ACHN (cell line): ENCODE results near the gene CHST8.
A peak's percentile ranks its signal among the peaks of the same experiment; 100 is the strongest.

ENCODE experiments used
- DNase-seq: peaks from one replicate; pipeline ENCODE4 v3.0.0-alpha.2; 2015
- in situ Hi-C: cut with HindIII; loops from 2 replicates; pipeline ENCODE4 v1.10.0; 2017; ENCODE audit warnings: low sequenced_read_pairs, low pct_ligation_motif_present, low pct_unique_long_range_greater_than_20kb

Gene CHST8

GRCh38 chr19:33781415-33781935, 159.7 kb downstream of the CHST8 start:
- in situ Hi-C loops: no loop called here

DNA sequence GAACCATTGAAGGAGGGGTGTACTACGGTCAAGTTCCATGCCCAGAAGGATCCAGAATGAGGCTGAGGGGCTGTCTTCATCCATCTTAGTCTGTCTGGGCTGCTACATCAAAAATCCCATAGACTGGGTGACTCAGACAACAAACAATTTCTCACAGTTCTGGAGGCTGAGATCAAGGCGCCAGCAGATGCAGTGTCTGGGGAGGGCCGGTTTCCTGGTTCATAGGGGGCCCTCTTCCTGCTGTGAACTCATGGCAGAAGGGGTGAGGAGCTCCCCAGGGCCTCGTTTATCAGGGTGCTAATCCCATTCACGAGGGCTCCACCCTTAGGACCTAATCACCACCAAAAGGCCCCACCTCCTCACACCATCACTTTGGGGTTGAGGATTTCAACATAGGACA, 160.2 kb downstream of the CHST8 start:
- in situ Hi-C loops: no loop called here

More at GRCh38 chr19:33781415-33781935, 159.7 kb downstream of the CHST8 start:
- DNase-seq: no peak

GRCh38 chr19:33784432-33784831, 162.7 kb downstream of the CHST8 start:
- in situ Hi-C loops: no loop called here
- DNase-seq: no peak

More for the DNA sequence above, 160.2 kb downstream of the CHST8 start:
- DNase-seq: no peak

DNA sequence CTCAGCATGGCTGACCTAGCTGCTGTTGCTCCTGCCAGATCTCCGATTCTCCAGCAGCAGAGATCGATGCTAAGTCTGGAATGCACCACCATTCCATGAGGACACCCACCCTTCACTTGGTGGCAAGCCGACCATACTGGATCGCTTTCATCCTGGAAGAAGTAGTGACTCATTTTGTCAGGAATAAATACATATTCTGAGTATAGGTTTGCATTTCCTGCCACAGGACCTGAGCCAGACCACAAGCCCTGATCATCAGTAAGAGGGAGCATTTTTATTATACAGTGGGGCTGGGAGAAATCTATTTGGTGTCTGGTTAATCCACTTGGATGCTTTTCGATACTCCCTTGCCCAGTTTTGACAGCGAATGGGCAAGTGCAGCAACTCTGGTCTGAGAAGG, 164.0 kb downstream of the CHST8 start:
- DNase-seq: no peak
- in situ Hi-C loops: no loop called here

GRCh38 chr19:33788676-33789075, 166.9 kb downstream of the CHST8 start:
- in situ Hi-C loops: no loop called here

GRCh38 chr19:33789344-33789743, 167.6 kb downstream of the CHST8 start:
- in situ Hi-C loops: no loop called here
- no peak for DNase-seq

More at GRCh38 chr19:33788676-33789075, 166.9 kb downstream of the CHST8 start:
- no peak for DNase-seq

GRCh38 chr19:33794683-33795369, 173.1 kb downstream of the CHST8 start:
- in situ Hi-C loops: no loop called here
- no peak for DNase-seq

- in situ Hi-C loops: no loop called here
- peak; percentile 78 for DNase-seq
Observed at GRCh38 chr19:33795370-33796163, 173.8 kb downstream of the CHST8 start.

- in situ Hi-C loops: no loop called here
- peak; percentile 38 for DNase-seq
Observed at GRCh38 chr19:33796164-33796875, 174.6 kb downstream of the CHST8 start, which contains the start of gene KCTD15. TSS of gene KCTD15 (plus strand) at chr19:33796870. CDS start at chr19:33800455, 3,585 bp downstream.

DNA sequence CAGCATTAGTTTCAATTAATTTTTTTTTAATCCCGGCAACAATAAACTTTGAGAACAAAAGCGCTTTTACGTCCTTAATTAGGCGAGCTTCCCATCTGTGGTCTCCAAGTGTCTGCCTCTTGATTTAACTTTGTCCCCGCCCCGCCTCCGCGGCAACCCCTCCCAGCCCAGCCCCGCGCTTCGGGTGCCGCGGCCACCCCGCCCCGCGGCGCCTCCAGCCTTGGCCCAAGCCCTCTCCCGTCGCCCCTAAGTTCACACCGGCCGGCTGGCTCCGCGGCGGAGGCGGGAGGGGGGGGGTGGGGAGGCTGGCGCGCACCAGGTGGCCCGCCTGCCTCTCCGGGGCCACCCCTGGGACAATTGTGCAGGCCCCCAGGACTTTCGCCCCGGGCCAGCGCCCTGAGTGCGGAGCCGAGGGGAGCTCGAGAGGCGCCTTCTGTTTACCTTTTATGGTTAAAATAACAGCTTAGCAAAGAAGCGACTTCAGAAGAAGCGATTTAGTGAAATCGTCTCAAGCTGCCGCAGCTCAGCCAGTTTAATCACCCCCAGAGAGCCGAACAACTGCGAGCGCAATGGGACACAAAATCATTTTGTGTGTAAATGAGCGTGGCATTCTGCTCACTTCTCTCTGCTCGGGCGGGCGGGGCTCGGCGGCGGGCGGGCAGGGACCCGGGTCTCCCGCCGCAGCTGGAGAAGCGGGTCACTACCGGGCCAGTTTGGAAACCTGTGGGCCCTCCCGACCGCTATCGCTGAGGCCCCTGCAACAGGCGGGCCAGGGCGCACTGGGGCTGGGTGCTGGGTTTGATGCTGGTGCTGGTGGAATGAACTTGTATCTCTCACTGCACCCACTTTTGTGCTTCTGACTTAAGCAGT, 176.3 kb downstream of the CHST8 start:
- no peak for DNase-seq
- in situ Hi-C loops: no loop called here

- in situ Hi-C loops: no loop called here
- DNase-seq: no peak
Observed at GRCh38 chr19:33798681-33799111, 176.9 kb downstream of the CHST8 start.

GRCh38 chr19:33799476-33799875, 177.7 kb downstream of the CHST8 start:
- DNase-seq: no peak
- in situ Hi-C loops: no loop called here

DNA sequence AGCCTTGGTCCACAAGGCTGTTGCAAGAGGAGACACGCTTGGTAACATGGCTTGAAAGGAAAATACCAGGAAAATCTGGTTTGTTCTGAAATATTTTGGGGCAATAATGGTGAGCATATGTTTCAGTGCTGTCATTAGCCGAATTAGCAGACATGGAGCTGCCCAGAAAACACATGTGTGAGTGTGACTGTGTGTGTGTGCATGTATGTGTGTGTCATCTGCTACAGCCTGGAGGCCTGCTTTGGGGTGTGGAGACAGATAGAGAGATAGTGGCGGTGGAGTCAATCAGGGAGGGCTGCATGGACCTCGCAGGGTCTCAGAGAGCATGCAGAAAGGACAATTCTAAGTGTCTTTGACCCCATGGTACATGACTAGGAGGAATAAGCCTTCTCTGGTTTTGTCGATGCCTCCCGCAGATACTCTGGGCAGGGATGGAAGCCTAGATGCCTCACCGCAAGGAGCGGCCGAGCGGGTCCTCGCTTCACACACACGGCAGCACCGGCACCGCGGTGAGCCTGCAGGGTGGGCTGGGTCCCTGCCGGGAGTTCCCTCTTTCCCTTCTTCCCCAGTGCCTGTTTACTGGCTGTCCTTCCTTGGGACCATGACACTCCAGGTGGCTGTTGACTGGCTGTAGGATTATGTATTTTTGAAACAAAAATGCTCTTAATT, 178.4 kb downstream of the CHST8 start:
- in situ Hi-C loops: no loop called here
- no peak for DNase-seq

DNA sequence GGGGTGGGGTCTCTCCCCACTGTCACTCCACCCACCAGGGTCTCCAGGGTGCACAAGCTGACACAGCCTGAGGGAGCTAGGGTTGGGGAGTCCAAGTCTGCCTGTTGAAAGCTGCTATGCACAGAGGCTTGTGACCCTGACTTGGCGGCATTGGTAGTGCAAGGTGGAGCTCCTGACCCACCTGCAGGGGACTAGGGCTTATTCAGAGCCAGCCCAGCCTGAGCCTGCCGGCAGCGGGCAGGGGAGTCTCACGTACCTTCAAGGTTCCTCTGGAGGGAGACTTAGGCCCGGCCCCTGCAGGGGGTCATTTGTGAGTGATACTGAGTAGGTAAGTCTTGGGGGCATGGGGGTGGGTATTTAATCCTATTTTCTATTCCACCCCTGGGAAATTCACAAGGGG, 179.7 kb downstream of the CHST8 start:
- in situ Hi-C loops: no loop called here
- DNase-seq: no peak

GRCh38 chr19:33802001-33802400, 180.2 kb downstream of the CHST8 start:
- DNase-seq: no peak
- in situ Hi-C loops: no loop called here

GRCh38 chr19:33802801-33803200, 181.0 kb downstream of the CHST8 start:
- DNase-seq: no peak
- in situ Hi-C loops: no loop called here

DNA sequence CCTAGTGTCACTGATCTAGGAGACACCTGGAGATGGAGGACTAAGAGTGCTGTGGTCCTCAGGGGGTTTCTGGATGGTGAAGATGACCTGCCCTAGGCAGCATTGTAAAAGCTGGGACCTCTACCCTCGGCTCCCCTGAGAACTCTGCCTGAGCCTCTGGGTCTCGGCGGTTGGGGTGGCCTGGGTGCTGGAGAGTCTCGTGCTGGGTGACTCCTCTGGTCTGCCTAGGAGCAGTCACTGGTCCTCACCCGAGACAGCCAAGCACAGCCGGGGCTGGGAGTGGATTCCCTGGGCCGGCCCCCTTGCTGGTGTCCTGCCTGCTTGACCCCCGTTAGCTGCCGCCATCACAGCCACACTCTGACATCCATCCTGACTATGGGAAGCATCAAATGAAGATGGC, 181.6 kb downstream of the CHST8 start:
- no peak for DNase-seq
- in situ Hi-C loops: no loop called here
